ENCODE measurements around the gene RAB31.
A peak's percentile ranks its signal among the peaks of the same experiment; 100 is the strongest.

Gene RAB31

DNA sequence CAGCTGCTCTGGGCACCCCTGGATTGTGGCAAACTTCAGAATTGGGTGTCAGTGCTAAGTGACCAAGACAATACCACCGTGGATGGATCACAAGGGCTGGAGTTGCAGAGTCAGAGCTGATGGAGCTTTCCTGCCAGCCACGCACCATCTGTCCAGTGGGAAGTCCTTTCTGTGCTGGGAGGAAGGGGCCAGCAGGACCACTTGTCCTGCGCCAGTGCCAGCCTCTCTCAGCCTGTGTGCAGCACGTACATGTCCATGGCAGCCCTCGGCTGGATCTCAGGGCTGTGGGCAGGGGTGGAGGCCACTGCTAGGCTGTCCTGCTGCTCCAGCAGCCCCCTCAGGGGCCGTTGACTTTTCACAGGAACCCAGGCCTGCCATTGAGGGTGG lies 33.3 kb downstream of the RAB31 start:
- 71% methylated on average over 6 of the region's 6 CpGs for WGBS
- peak overlapping the region; percentile 44 for H2BK120ac ChIP-seq (ENCODE audit: low read depth, low read length)

DNA sequence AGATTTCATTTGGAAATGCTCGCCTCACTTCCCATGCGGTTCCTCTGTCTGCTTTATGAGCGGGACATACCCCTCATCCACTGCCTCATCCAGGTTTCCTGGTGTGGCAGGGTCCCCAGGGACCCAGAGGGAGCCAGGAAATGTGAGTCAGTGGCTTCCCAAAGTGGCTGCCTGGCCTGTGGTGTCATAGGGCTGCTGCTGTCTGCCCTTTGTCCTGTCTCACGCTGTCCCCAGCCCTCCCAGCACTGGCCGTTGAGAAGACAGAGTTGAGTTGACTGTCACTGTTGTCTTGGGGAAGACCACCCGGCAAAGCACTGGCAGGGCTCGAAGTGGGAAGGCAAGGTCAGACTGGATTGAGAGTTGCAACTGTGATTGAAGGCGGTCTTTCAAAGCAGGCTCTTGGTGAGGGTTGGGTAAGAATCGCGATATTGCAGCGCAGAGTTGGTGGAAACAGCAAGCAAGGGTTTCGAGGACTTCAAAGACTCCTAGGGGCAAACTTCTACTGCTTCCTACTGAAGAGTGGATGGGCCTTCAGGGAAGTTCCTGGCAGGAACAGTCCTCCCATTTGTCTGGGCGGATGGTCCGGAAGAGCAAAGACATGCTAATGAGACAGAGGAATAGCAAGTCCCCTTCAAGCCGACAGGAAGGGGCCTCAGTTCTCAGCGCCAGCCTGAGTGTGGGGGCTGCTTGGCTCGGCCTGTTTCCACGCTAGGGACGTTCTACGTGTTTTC lies 33.9 kb downstream of the RAB31 start:
- H3K9me3 ChIP-seq (ENCODE audit: control insufficient read depth, low read length): no peaks in the 10 kb centered on the region
- H3K4me1 ChIP-seq (ENCODE audit: control insufficient read depth, insufficient read depth, low read depth, low read length): peaks cover 25% of the 10 kb centered on the region
- WGBS: 22% methylated on average over 20 of the region's 20 CpGs
- peak overlapping the region; percentile 59 for H2BK120ac ChIP-seq (ENCODE audit: low read depth, low read length)
- H2AFZ ChIP-seq (ENCODE audit: low read depth, low read length): no peak overlapping the region
- peak overlapping the region; percentile 62 to 98 for H3K4ac ChIP-seq (ENCODE audit: low read depth in 1 of 2, low read length in 2 of 2)
- peak overlapping the region; percentile 65 to 98 for H3K18ac ChIP-seq (ENCODE audit: low read depth in 1 of 2, low read length in 2 of 2)
- no peaks in the 10 kb centered on the region for H3K36me3 ChIP-seq (ENCODE audit: control insufficient read depth in 1 of 2, insufficient read depth in 2 of 2, low read depth in 1 of 2, low read length in 2 of 2)
- peak overlapping the region; percentile 74 for H4K91ac ChIP-seq (ENCODE audit: low read length)
- no peak overlapping the region for H2BK5ac ChIP-seq (ENCODE audit: low read depth, low read length, poor library complexity, severe bottlenecking)
- H3K27me3 ChIP-seq (ENCODE audit: control insufficient read depth in 1 of 2, insufficient read depth in 1 of 2, low read length in 2 of 2): no peaks in the 10 kb centered on the region
- H3K14ac ChIP-seq (ENCODE audit: low read length in 2 of 2): peak overlapping the region in 1 of 2 experiments; percentile 94
- peak overlapping the region; percentile 69 for H4K8ac ChIP-seq (ENCODE audit: low read length)
- H3K23ac ChIP-seq (ENCODE audit: low read length in 2 of 2): peak overlapping the region in 1 of 2 experiments; percentile 66
- H3K27ac ChIP-seq (ENCODE audit: low read length, poor library complexity, severe bottlenecking): no peak overlapping the region
- peaks cover 4% of the 10 kb centered on the region for H3K79me1 ChIP-seq (replicated peaks; ENCODE audit: low read length, poor library complexity, severe bottlenecking)
- H3K9ac ChIP-seq (ENCODE audit: low read length): peak overlapping the region; percentile 49
- peak overlapping the region; percentile 63 to 100 for H2BK12ac ChIP-seq (ENCODE audit: low read length in 2 of 2)
- H3K4me3 ChIP-seq (ENCODE audit: insufficient read depth in 1 of 2, low read depth in 1 of 2, low read length in 2 of 2): no peak overlapping the region
- peak; percentile 85 for DNase-seq
- no peak overlapping the region for H2BK15ac ChIP-seq (ENCODE audit: low read depth, poor library complexity, severe bottlenecking)
- H2AK5ac ChIP-seq (ENCODE audit: low read length, severe bottlenecking): no peak overlapping the region
- no peak overlapping the region for H3K4me2 ChIP-seq (ENCODE audit: low read length, poor library complexity, severe bottlenecking)

More for the DNA sequence above, 33.3 kb downstream of the RAB31 start:
- peak overlapping the region in 1 of 2 experiments; percentile 100 for H3K14ac ChIP-seq (ENCODE audit: low read length in 2 of 2)
- peak overlapping the region; percentile 7 for H2BK15ac ChIP-seq (ENCODE audit: low read depth, poor library complexity, severe bottlenecking)
- H3K4me3 ChIP-seq (ENCODE audit: insufficient read depth in 1 of 2, low read depth in 1 of 2, low read length in 2 of 2): no peak overlapping the region
- H3K9me3 ChIP-seq (ENCODE audit: control insufficient read depth, low read length): no peaks in the 10 kb centered on the region
- no peaks in the 10 kb centered on the region for H3K27me3 ChIP-seq (ENCODE audit: control insufficient read depth in 1 of 2, insufficient read depth in 1 of 2, low read length in 2 of 2)
- H3K9ac ChIP-seq (ENCODE audit: low read length): no peak overlapping the region
- peak overlapping the region in 1 of 2 experiments; percentile 66 for H3K23ac ChIP-seq (ENCODE audit: low read length in 2 of 2)
- H3K27ac ChIP-seq (ENCODE audit: low read length, poor library complexity, severe bottlenecking): no peak overlapping the region
- peak overlapping the region; percentile 49 for H4K8ac ChIP-seq (ENCODE audit: low read length)
- no peak overlapping the region for H2AK5ac ChIP-seq (ENCODE audit: low read length, severe bottlenecking)
- H2AFZ ChIP-seq (ENCODE audit: low read depth, low read length): no peak overlapping the region
- DNase-seq: no peak
- peak overlapping the region in 1 of 2 experiments; percentile 100 for H2BK12ac ChIP-seq (ENCODE audit: low read length in 2 of 2)
- peak overlapping the region; percentile 62 to 98 for H3K4ac ChIP-seq (ENCODE audit: low read depth in 1 of 2, low read length in 2 of 2)
- H2BK5ac ChIP-seq (ENCODE audit: low read depth, low read length, poor library complexity, severe bottlenecking): no peak overlapping the region
- H3K4me1 ChIP-seq (ENCODE audit: control insufficient read depth, insufficient read depth, low read depth, low read length): peaks cover 25% of the 10 kb centered on the region
- peaks cover 4% of the 10 kb centered on the region for H3K79me1 ChIP-seq (replicated peaks; ENCODE audit: low read length, poor library complexity, severe bottlenecking)
- peak overlapping the region; percentile 86 for H4K91ac ChIP-seq (ENCODE audit: low read length)
- no peaks in the 10 kb centered on the region for H3K36me3 ChIP-seq (ENCODE audit: control insufficient read depth in 1 of 2, insufficient read depth in 2 of 2, low read depth in 1 of 2, low read length in 2 of 2)
- peak overlapping the region; percentile 65 to 98 for H3K18ac ChIP-seq (ENCODE audit: low read depth in 1 of 2, low read length in 2 of 2)
- H3K4me2 ChIP-seq (ENCODE audit: low read length, poor library complexity, severe bottlenecking): no peak overlapping the region

DNA sequence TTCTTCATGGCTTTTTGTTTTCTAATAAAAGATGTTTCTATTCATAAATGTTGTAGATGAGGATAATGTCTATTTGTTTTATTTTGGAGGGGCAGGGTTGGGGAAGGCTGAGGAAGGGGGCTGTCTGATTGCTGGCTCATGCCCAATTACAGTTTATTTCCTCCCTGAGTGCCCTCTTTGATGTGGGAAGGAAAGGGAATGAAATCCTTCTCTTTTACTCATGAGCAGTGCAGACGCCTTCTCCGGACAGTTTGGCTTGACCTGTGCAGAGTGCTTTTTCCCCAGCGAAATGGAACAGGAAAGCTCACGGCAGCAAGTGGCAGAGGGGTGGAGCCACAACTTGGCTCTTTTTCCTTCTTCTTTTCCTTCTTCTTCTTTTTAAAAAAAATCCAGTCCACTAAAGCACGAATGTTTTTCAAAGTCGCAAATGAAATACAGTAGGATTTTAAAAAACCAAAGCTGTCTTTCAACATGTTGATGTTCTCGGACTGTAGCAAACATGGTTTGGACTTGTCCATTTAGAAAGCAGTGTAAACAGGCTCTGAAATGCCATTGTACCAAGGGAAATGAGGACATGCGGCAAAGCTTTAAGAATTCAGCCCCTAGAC lies 34.5 kb downstream of the RAB31 start:
- H3K23ac ChIP-seq (ENCODE audit: low read length in 2 of 2): no peak overlapping the region
- WGBS: 18% methylated on average over 7 of the region's 8 CpGs
- H3K4me1 ChIP-seq (ENCODE audit: control insufficient read depth, insufficient read depth, low read depth, low read length): peaks cover 21% of the 10 kb centered on the region
- no peaks in the 10 kb centered on the region for H3K27me3 ChIP-seq (ENCODE audit: control insufficient read depth in 1 of 2, insufficient read depth in 1 of 2, low read length in 2 of 2)
- H2BK5ac ChIP-seq (ENCODE audit: low read depth, low read length, poor library complexity, severe bottlenecking): no peak overlapping the region
- H3K4me2 ChIP-seq (ENCODE audit: low read length, poor library complexity, severe bottlenecking): no peak overlapping the region
- H2BK120ac ChIP-seq (ENCODE audit: low read depth, low read length): peak overlapping the region; percentile 59
- H3K9me3 ChIP-seq (ENCODE audit: control insufficient read depth, low read length): no peaks in the 10 kb centered on the region
- no peak overlapping the region for H3K14ac ChIP-seq (ENCODE audit: low read length in 2 of 2)
- no peak overlapping the region for H2AK5ac ChIP-seq (ENCODE audit: low read length, severe bottlenecking)
- H2BK15ac ChIP-seq (ENCODE audit: low read depth, poor library complexity, severe bottlenecking): no peak overlapping the region
- H2BK12ac ChIP-seq (ENCODE audit: low read length in 2 of 2): peak overlapping the region in 1 of 2 experiments; percentile 63
- H3K4me3 ChIP-seq (ENCODE audit: insufficient read depth in 1 of 2, low read depth in 1 of 2, low read length in 2 of 2): no peak overlapping the region
- H3K18ac ChIP-seq (ENCODE audit: low read depth in 1 of 2, low read length in 2 of 2): peak overlapping the region; percentile 65 to 98
- H3K36me3 ChIP-seq (ENCODE audit: control insufficient read depth in 1 of 2, insufficient read depth in 2 of 2, low read depth in 1 of 2, low read length in 2 of 2): no peaks in the 10 kb centered on the region
- peak overlapping the region; percentile 52 for H3K27ac ChIP-seq (ENCODE audit: low read length, poor library complexity, severe bottlenecking)
- no peak overlapping the region for H4K91ac ChIP-seq (ENCODE audit: low read length)
- peak overlapping the region; percentile 49 for H3K9ac ChIP-seq (ENCODE audit: low read length)
- H3K79me1 ChIP-seq (replicated peaks; ENCODE audit: low read length, poor library complexity, severe bottlenecking): peaks cover 4% of the 10 kb centered on the region
- no peak overlapping the region for H2AFZ ChIP-seq (ENCODE audit: low read depth, low read length)
- peak overlapping the region in 1 of 2 experiments; percentile 40 for H3K4ac ChIP-seq (ENCODE audit: low read depth in 1 of 2, low read length in 2 of 2)
- no peak overlapping the region for H4K8ac ChIP-seq (ENCODE audit: low read length)
- peak; percentile 87 for DNase-seq

All from mesenchymal stem cell (in vitro differentiated cells and primary cell).